Hematopoietic multipotent progenitor cell treated with erythropoietin and hydrocortisone succinate and interleukin-3 and kit ligand, for 4 days (in vitro differentiated cells): ENCODE results near the gene KCNB1.
"Not testable (repeated sequence)": the region's sequence is repeated elsewhere in the genome, so short reads cannot be mapped to it uniquely, and the experiment has no call there.

Experiments used
- DNase-seq: peaks from one replicate; pipeline ENCODE4 v3.0.0-alpha.2; 2015

The KCNB1 gene

GRCh38 chr20:49346682-49347081 lies 135.8 kb downstream of the KCNB1 start:
- no peak for DNase-seq

DNA sequence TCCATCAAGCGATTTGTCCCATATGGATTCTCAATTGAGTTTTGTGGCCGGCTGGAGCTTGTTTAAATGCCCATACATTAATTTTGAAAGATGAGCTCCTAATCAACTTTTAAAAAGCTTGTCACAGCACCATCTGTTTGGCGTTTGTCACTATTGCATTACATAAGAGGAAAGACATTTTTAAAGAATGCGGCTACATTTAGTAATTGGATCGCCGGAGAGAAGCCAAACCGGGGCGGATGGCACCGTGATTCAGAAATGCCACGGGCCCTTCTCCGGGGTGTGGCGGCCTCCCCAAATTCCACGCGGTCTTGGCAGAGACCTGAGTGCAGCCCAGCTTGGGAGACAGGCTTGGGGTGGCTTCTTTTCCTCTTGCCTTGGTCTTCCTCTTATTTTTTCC lies 136.9 kb downstream of the KCNB1 start:
- DNase-seq = no peak

GRCh38 chr20:49344975-49345374 lies 137.5 kb downstream of the KCNB1 start:
- no peak for DNase-seq

DNA sequence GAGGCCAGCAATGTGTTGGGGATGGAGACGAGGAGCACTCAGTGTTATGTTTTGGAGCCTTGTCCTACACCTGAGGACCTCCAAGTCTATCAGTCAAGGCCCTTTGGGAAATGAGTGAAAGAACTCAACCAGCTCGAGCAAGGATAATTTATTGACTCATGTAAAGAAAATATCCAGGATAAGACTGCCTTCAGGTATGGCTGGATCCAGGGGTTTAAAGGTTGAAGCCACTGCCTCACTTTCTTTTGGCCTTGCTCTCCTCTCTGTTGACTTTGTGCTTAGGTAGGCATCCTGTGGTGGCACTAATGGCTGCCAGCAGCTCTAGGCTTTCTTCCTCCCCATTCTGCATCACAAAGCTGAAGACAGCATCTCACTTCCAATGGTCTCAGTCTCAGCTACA lies 138.3 kb downstream of the KCNB1 start:
- DNase-seq = no peak

DNA sequence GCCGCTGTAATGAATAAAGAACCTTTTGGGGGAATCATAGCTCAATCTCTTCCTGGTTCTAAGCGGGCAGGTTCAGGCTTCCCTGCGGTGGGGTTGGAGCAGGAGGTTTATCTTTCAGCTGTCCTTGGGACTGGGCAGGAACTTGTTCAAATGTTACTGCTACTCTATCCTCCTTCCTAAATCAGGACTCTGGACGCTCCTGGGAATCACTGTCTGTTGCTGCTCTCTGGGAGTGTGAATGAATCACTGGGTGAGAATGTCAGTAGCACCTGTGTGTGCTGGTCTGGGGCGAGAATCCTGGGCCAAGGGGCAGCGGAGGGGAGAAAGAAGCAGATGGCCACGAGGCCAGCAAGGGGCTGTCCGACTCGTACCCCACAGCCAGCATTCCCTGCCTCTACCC lies 139.2 kb downstream of the KCNB1 start:
- no peak for DNase-seq

GRCh38 chr20:49340161-49340966 lies 142.1 kb downstream of the KCNB1 start:
- no peak for DNase-seq

DNA sequence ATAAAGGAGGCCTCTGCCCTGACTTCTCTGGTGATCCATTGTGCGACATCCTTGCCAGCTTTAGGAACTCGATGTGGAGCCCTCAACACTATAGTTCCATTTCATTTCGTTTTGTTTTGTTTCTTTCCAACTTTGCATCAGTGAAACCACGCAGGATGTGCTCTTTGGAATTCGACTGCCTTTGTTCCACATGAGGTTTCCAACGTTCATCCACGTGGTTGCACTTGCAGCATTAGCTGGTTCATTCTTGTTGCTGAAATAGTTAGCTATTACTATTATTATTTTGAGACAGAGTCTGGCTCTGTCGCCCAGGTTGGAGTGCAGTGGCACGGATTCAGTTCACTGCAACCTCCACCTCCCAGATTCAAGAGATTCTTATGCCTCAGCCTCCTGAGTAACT lies 143.3 kb downstream of the KCNB1 start:
- no peak for DNase-seq

DNA sequence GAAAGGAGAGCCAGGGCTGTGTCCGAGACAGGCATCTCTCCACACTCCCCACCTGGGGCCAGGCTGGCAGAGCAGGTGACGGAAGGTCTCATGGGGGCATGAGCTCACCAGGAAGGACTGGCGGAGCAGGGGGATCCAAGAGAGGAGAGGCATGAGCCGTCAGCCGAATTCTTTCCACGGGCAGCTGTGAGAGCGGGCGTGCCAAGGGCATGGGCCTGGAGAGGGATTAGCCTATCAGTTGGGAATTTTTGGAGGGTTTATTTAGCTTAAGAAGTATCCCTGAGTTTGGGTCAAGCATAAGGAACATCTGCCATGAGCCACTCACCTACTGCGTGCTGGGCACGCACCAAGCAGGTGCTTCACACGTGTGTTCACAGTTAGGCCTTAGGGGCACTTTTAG lies 144.4 kb downstream of the KCNB1 start:
- no peak for DNase-seq

DNA sequence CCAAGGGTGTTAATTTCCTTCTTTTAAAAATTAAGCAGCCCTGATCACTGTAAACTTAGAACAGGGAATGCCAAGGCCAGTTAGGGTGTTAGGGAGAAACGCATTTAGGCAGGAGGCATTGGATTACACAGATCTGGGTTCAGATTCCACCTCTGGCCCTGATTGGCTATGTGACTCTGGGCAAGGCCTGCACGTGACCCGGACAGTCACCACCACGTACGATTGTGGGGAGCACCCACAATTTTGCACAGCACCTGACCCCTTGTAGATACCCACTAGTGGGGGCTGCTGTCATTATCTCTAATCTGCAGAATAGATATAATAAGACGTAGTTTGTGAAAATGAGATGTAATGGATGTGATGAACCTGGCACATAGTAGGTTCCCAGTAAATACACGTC lies 145.1 kb downstream of the KCNB1 start:
- no peak for DNase-seq

DNA sequence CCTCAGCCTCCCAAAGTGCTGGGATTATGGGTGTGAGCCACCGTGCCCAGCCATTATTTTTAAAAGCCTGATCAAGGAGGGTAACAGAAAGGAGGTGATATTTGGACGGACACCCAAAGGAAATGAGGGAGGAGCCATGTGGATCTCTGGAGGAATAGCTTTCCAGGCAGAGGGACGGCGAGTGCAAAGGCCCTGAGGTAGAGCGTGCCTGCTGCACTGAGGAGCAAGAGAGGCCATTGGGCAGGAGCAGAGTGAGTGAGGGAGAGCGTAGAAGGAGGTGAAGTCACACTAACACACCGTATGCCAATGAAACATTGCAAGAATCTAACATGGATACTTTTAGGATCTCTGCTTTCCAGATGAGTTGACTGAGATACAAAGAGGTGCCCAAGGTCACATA lies 145.7 kb downstream of the KCNB1 start:
- no peak for DNase-seq

DNA sequence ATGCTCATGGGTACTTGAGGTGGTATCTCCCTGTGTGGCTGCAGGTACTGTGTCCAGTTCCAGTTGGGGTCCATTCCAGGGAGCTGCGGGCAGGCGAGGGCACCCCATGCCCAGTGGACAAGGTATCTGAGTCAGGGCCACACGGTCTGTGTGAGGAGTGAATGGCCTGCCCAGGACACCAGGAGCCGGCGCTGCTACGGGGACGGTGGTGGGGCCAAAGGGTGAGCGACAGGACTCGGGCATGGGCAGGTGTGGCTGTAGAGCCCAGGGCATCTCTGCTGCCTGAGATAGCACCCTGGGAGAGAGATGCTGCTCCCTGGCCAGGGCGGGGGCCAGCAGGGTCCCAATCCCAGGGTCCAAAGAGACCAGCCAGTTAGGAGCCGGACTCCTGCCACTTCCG lies 147.0 kb downstream of the KCNB1 start:
- no peak for DNase-seq

DNA sequence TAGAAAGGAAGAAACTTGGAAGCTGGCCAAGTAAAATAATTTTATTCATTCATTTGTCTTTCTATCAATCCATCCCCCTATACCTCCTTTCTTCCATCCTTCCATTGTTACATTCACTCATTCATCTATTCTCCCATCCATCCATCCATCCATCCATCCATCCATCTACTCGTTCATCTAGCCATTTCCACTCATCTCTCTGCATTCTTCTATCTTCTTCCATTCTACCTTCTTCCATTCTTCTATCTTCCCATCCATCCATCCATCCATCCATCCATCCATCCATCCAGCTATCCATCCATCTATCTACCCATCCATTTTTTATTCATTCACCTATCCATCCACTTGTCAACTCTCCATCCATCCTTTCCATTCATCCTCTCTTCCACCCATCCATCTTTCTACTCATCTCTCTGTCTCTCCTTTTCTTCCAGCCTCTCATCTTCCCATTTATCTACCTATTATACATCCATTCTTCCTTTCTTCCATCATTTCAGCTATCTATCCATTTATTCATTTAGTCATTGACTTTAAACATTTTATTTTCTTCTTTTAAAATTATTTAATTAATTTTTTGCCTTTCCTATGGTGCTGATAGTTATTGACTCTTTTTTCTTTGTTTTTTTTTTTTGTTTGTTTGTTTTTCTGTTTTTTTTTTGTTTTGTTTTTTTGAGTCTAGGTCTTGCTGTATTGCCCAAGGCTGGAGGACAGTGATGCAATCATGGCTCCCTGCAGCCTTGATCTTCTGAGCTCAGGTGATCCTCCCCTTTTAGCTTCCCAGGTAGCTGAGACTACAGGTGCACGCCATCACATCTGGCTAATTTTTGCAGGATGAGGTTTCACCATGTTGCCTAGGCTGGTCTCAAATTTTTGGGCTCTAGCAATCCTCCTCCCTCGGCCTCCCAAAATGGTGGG lies 151.5 kb downstream of the KCNB1 start:
- no peak for DNase-seq

GRCh38 chr20:49328790-49329189 lies 153.7 kb downstream of the KCNB1 start:
- no peak for DNase-seq

GRCh38 chr20:49326026-49326425 lies 156.4 kb downstream of the KCNB1 start:
- DNase-seq = no peak

DNA sequence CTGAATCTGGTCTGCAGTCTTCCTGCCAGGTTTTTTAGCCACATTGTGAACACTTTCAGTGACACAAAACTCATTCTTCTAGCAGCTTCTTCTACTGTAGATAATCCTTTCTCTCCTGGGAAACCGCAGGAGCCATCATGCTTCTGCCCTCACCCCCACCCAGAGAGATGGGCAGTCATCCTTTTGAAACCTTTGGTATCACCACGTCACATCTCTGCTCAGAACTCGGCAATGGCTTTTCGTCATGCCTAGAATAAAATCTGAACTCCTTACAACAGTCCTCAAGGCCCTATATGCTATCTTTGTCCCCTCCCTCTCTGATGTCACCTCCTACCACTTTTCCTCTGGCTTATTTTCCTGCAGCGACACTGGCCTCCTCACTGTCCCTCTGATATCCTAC lies 158.2 kb downstream of the KCNB1 start:
- no peak for DNase-seq

DNA sequence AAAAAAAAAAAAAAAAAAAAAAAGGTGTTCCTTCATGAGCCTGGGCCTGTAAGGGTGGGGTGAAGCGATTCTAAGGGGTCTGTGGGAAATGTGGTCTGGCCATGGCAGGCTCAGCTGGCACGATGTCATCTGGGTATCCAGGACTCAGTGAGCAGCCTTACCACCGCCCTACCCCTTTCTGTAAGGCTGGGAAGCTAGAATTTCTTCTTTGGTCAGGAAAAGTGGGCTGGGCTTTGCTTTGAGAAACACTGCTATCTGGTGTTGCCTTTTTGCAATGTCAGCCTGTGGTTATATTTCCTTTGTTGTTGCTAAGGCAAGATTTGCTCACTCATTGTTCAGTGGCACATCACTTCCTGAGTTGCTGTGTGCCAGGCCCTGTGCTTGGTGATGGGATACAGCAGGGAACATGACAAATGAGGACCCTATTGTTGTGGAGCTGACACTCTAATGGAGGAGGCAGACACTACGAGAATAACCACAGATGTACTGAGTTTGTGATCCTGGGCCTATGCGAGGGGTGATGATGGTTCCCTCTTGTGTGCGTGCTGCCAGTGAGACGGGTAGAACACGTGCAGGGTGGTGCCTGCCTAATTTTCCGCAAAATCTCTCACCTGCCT lies 158.7 kb downstream of the KCNB1 start:
- peak; percentile 90 for DNase-seq

- peak; percentile 52 for DNase-seq
Measured at GRCh38 chr20:49320460-49320859, 162.0 kb downstream of the KCNB1 start.

DNA sequence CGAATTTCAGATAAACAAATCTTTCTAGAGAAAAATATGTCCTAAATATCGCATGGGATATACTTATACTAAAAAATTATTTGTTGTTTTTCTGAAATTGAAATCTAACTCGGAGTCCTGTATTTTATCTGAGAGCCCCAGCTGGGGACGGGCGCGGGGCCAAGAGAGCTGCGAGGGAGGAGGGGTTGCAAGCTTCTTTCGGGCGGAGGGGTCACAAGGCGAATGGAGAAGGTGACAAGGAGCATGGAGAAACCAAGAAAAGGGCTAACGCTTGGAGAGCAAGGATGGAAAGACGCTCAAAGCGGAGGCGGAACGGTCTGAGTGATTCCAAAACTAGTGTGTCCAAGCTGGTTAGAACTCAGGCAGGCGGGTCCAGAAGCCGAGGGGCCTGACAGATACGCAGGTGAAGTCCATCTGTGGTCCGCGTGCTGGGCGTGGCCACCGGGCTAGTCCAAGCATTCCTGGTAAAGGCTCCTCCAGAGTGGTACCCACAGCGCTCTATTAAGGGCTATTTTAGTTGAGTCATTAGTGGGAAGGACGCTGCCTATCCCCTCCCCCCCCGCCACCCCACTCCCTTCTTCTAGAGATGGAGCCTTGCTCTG lies 163.2 kb downstream of the KCNB1 start:
- peak; percentile 55 for DNase-seq

DNA sequence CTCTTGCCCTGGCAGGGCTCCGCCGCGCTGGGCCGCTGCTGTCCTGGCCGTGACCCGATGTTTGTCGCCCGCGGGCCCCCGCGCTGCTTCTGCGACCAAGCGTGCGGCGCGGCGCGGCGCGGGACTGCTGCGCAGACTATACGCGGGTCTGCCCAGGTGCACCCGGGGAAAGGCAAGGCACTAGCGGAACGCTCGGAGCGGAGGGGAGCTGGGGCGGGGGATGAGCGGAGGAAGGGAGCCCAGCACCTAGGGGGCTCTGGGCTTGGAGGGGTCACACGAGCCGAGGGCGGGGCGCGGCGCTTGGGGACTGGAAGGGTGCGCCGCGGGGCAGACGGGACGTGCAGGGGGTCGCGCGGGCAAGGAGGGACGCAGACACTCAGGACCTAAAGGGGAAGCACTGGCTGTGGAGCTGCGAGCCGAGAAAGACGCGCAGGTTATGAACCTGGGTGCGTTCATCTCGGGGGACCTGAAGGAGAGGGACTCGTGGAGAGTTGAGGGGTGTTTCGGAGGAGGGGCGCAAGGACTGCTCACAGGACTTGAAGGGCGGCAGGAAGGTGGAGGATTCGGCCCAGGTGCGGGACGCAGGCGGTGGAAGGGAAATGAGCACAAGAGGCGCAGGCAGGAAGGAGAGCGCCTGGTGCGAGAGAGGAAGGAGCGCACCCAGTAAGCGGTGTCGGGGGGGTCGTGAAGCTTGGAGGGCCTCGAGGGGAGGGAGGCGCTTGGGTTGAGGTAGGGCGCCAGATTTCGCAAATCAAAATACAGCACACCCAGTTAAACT lies 163.8 kb downstream of the KCNB1 start:
- peak; percentile 35 for DNase-seq

GRCh38 chr20:49318091-49318429 lies 164.4 kb downstream of the KCNB1 start:
- DNase-seq = no peak

DNA sequence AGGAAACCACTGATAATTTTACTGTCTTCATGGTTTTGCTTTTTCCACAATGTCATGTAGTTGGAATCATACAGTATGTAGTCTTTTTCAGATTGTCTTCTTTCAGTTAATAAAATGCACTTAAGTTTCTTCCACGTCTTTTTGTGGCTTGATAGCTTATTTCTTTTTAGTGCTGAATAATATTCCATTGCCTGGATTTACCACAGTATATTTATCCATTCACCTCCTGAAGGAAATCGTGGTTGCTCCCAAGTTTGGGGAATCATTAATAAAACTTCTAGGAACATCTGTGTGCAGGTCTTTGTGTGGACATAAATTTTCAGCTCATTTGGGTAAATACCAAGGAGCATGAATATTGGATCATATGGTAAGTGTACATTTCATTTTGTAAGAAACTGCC lies 165.8 kb downstream of the KCNB1 start:
- no peak for DNase-seq

- no peak for DNase-seq
Measured at GRCh38 chr20:49315580-49315979, 166.9 kb downstream of the KCNB1 start.

DNA sequence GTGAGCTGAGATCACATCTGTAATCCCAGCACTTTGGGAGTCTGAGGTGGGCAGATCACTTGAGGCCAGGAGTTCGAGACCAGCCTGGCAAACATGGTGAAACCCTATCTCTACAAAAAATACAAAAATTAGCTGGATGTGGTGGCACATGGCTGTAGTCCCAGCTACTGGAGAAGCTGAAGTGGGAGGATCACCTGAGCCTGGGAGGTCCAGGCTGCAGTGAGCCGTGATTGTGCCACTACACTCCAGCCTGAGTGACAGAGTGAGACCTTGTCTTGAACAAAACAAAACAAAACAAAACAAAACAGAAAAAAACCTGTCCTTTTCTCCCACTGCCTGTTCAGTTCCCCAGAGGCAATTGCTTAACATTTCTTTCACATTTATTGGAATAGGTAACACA lies 168.4 kb downstream of the KCNB1 start:
- DNase-seq = not testable (repeated sequence)
